ENCODE measurements around the gene KLF18.

GRCh38 chr1:44147582-44147981, 6.2 kb upstream of the KLF18 start:
- TF ChIP-seq POLR2A (IDR thresholded peaks at IDR 0.05): no peak
- TF ChIP-seq CTCF (IDR thresholded peaks at IDR 0.05): no peak

Measured in heart left ventricle (tissue), 13 donors.